ENCODE measurements around the gene SFMBT2.

DNA sequence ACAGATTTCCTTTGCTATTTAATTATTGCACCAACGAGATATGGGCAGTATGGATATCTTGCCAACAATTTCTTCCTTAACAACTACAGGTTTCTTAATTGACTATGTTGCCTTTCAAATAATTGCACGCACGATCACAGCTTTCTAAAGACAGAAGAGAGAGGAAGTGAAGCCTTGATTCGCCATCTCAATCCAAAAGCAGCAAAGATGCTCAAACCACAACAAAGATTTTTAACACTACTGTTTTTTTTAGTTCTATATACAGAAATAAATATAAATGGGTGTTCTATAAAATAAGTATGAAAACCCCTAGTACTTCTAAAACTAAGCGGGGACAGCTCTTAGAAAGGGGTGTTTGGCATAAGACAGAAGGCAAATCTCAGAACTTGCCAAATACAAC, 251.3 kb downstream of the SFMBT2 start:
- TF ChIP-seq, protein P1, sequence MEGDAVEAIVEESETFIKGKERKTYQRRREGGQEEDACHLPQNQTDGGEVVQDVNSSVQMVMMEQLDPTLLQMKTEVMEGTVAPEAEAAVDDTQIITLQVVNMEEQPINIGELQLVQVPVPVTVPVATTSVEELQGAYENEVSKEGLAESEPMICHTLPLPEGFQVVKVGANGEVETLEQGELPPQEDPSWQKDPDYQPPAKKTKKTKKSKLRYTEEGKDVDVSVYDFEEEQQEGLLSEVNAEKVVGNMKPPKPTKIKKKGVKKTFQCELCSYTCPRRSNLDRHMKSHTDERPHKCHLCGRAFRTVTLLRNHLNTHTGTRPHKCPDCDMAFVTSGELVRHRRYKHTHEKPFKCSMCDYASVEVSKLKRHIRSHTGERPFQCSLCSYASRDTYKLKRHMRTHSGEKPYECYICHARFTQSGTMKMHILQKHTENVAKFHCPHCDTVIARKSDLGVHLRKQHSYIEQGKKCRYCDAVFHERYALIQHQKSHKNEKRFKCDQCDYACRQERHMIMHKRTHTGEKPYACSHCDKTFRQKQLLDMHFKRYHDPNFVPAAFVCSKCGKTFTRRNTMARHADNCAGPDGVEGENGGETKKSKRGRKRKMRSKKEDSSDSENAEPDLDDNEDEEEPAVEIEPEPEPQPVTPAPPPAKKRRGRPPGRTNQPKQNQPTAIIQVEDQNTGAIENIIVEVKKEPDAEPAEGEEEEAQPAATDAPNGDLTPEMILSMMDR (IDR thresholded peaks at IDR 0.05) = no peak
- TF ChIP-seq POLR2A (IDR thresholded peaks at IDR 0.05) = no peak
